Mesendoderm (in vitro differentiated cells): ENCODE measurements around the gene PEX10.

Experiments used
- DNase-seq: peaks from one replicate; pipeline ENCODE4 v3.0.0; 2013
- H2AK5ac ChIP-seq: 2 replicates; pipeline ENCODE4 v1.6.1; 2013; ENCODE audit warnings: low read length, inconsistent platforms
- H2BK120ac ChIP-seq: 2 replicates; pipeline ENCODE4 v1.6.1; 2013; ENCODE audit warnings: low read depth, mild to moderate bottlenecking, low read length, moderate library complexity, mixed read lengths
- H2BK15ac ChIP-seq: replicated peaks from 2 replicates; pipeline ENCODE4 v1.6.1; 2013; ENCODE audit warnings: low read depth, mild to moderate bottlenecking, moderate library complexity
- H2BK5ac ChIP-seq: 2 replicates; pipeline ENCODE4 v1.6.1; 2013; ENCODE audit warnings: low read length, inconsistent platforms
- H3K18ac ChIP-seq: 2 replicates; pipeline ENCODE4 v1.6.1; 2013; ENCODE audit warnings: mild to moderate bottlenecking, low read length, mixed read lengths
- H3K23ac ChIP-seq: one replicate; pipeline ENCODE4 v1.6.1; 2013; ENCODE audit warnings: low read length
- H3K27ac ChIP-seq: 2 replicates; pipeline ENCODE4 v1.5.1; 2013; ENCODE audit warnings: low read depth, mild to moderate bottlenecking, inconsistent platforms, low read length, moderate library complexity
- H3K27me3 ChIP-seq: 2 replicates; pipeline ENCODE4 v1.6.1; 2013; ENCODE audit warnings: low read length, control low read depth, mild to moderate bottlenecking, inconsistent platforms; ENCODE audit not compliant: insufficient read depth, poor library complexity
- H3K36me3 ChIP-seq: 2 replicates; pipeline ENCODE4 v1.6.1; 2013; ENCODE audit warnings: low read length, inconsistent platforms; ENCODE audit not compliant: control insufficient read depth, insufficient read depth
- H3K4ac ChIP-seq: one replicate; pipeline ENCODE4 v1.6.1; 2013; ENCODE audit warnings: low read depth, mild to moderate bottlenecking, low read length, moderate library complexity
- H3K4me1 ChIP-seq: 2 replicates; pipeline ENCODE4 v1.6.1; 2013; ENCODE audit warnings: low read depth, low read length, inconsistent platforms; ENCODE audit not compliant: control insufficient read depth
- H3K4me2 ChIP-seq: 2 replicates; pipeline ENCODE4 v1.6.1; 2013; ENCODE audit warnings: low read length
- H3K4me3 ChIP-seq: 2 replicates; pipeline ENCODE4 v1.5.1; 2013; ENCODE audit warnings: mild to moderate bottlenecking, low read length
- H3K56ac ChIP-seq: one replicate; pipeline ENCODE4 v1.6.1; 2013; ENCODE audit warnings: low read length
- H3K79me1 ChIP-seq: 2 replicates; pipeline ENCODE4 v1.6.1; 2013; ENCODE audit warnings: low read length, inconsistent platforms
- H3K79me2 ChIP-seq: 2 replicates; pipeline ENCODE4 v1.6.1; 2013; ENCODE audit warnings: mild to moderate bottlenecking, low read length; ENCODE audit not compliant: control insufficient read depth, insufficient read depth
- H3K9ac ChIP-seq: 2 replicates; pipeline ENCODE4 v1.6.1; 2013; ENCODE audit warnings: low read length, inconsistent platforms
- H4K5ac ChIP-seq: one replicate; pipeline ENCODE4 v1.6.1; 2013; ENCODE audit warnings: low read length
- H4K8ac ChIP-seq: one replicate; pipeline ENCODE4 v1.6.1; 2013; ENCODE audit warnings: low read depth, mild to moderate bottlenecking, control low read depth, low read length, moderate library complexity
- WGBS: extraction: QIAGEN DNeasy Blood & Tissue Kit; methylation state at CpG from one replicate; pipeline ENCODE4 v1.1.7; 2013; ENCODE audit warnings: low lambda C conversion rate, missing lambda C conversion rate; ENCODE audit not compliant: insufficient coverage; ENCODE audit errors: extremely low coverage; 5-methylcytosine and 5-hydroxymethylcytosine counted together

PEX10 gene

DNA sequence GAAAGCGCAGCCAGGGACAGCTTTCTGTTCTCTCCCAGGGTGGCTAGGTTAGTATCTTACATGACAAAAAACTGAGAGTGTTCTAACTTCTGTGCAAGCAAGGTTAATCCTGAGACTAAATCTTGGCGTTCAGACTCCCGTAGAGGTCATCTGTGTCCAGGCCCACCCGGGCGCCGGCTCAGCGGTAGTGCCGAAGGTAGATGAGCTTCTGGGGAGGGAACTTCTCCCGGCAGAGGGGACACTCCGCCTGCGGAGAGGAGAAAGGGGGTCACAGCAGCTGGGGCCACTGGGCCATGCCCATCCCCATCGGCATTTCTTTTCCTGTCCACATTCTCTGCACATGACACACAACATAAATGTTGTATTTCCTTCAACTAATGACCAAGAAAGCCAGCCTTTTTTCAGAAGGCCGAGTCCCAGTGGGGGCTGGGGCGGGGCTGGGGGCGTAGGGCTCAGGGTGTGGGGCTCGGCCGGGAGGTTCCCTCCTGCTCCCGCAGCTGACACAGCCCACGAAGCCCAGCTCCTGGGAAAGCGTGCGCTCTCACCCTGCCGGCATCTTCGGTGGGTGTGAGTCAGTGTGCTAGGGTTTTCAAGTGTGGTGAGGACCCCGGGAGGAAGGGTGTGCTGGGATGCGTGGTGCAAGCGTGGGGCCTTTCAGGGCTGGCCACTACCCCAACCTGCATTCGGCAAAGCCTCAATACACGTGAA, 6.6 kb downstream of the PEX10 start:
- H3K27me3 ChIP-seq = no peaks in the 10 kb centered on the region
- no peak overlapping the region for H2AK5ac ChIP-seq
- no peak overlapping the region for H3K56ac ChIP-seq
- H2BK15ac ChIP-seq = no peak overlapping the region
- H3K4ac ChIP-seq = no peak overlapping the region
- peaks cover 1% of the 10 kb centered on the region for H3K79me1 ChIP-seq
- H3K27ac ChIP-seq = no peak overlapping the region
- H3K4me3 ChIP-seq = no peak overlapping the region
- no peak overlapping the region for H3K9ac ChIP-seq
- no peak overlapping the region for H3K23ac ChIP-seq
- peaks cover 16% of the 10 kb centered on the region for H3K36me3 ChIP-seq
- no peak overlapping the region for H2BK5ac ChIP-seq
- no peak overlapping the region for H3K4me2 ChIP-seq
- no peak overlapping the region for H3K18ac ChIP-seq
- no peaks in the 10 kb centered on the region for H3K79me2 ChIP-seq
- H3K4me1 ChIP-seq = no peaks in the 10 kb centered on the region
- H4K5ac ChIP-seq = no peak overlapping the region
- no peak overlapping the region for H4K8ac ChIP-seq
- DNase-seq = no peak
- no CpG with 5 or more reads among the region's 28 CpGs for WGBS
- no peak overlapping the region for H2BK120ac ChIP-seq

DNA sequence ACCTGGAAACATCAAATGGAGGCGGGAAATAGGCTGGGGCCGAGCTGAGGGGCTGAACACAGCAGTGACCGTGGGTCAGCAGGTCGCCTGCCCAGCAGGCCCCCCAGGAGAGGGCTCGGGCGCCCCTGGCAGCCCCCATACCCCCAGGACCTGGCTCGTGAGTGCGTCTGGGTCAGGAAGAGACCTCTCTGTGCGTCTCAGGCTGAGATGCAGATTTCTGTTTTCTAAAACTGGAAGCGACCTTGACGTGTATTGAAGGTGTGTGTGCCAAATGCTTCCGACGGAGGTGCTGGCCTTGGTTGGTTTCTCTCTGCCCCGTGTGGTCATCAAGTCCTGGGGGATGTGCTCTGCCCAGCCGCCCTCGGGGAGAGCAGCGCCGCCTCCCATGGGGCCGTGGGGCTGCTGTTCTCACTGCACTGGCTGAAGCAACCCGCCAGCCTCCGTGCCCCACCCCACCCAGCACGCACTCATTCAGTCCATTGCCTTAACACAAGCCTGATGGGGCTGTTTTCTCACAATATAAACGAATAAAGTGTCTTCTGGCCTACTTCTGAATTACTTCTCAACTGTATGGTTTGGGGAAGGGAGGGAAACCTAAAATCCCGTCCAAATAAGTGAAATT, 7.4 kb downstream of the PEX10 start:
- Histone ChIP-seq H3K27ac (no peak overlapping the region), H3K4me3 (no peak overlapping the region), H4K8ac (no peak overlapping the region), H2BK5ac (no peak overlapping the region), H3K36me3 (peaks cover 19% of the 10 kb centered on the region), H2BK120ac (no peak overlapping the region), H3K79me2 (no peaks in the 10 kb centered on the region), H3K23ac (no peak overlapping the region), H3K4ac (no peak overlapping the region), H3K4me2 (no peak overlapping the region), H2BK15ac (no peak overlapping the region), H2AK5ac (no peak overlapping the region), H3K27me3 (no peaks in the 10 kb centered on the region), H3K9ac (no peak overlapping the region), H3K79me1 (peaks cover 1% of the 10 kb centered on the region), H3K4me1 (no peaks in the 10 kb centered on the region), H3K18ac (no peak overlapping the region), H4K5ac (no peak overlapping the region), H3K56ac (no peak overlapping the region)
- DNase-seq = no peak
- no CpG with 5 or more reads among the region's 24 CpGs for WGBS

GRCh38 chr1:2404142-2404889, 8.0 kb downstream of the PEX10 start:
- no peak overlapping the region for H3K56ac ChIP-seq
- no peak overlapping the region for H4K8ac ChIP-seq
- H4K5ac ChIP-seq = no peak overlapping the region
- no peak overlapping the region for H2BK15ac ChIP-seq
- no peak overlapping the region for H3K23ac ChIP-seq
- DNase-seq = no peak
- H3K27me3 ChIP-seq = no peaks in the 10 kb centered on the region
- H3K18ac ChIP-seq = no peak overlapping the region
- no peak overlapping the region for H3K4me3 ChIP-seq
- H3K27ac ChIP-seq = no peak overlapping the region
- H3K4me1 ChIP-seq = no peaks in the 10 kb centered on the region
- H2BK120ac ChIP-seq = no peak overlapping the region
- no peak overlapping the region for H3K4me2 ChIP-seq
- no peak overlapping the region for H2AK5ac ChIP-seq
- H3K79me1 ChIP-seq = peaks cover 1% of the 10 kb centered on the region
- H3K4ac ChIP-seq = no peak overlapping the region
- WGBS = no CpG with 5 or more reads among the region's 29 CpGs
- H3K36me3 ChIP-seq = peaks cover 23% of the 10 kb centered on the region
- H3K79me2 ChIP-seq = no peaks in the 10 kb centered on the region
- no peak overlapping the region for H2BK5ac ChIP-seq
- no peak overlapping the region for H3K9ac ChIP-seq

- Histone ChIP-seq H3K27ac (no peak overlapping the region), H3K9ac (no peak overlapping the region), H3K4me2 (no peak overlapping the region), H3K79me2 (no peaks in the 10 kb centered on the region), H3K56ac (no peak overlapping the region), H2BK15ac (no peak overlapping the region), H3K23ac (no peak overlapping the region), H4K8ac (no peak overlapping the region), H2AK5ac (no peak overlapping the region), H3K36me3 (peaks cover 27% of the 10 kb centered on the region), H3K18ac (no peak overlapping the region), H4K5ac (no peak overlapping the region), H3K4me1 (no peaks in the 10 kb centered on the region), H2BK120ac (no peak overlapping the region), H3K79me1 (peaks cover 1% of the 10 kb centered on the region), H3K4me3 (no peak overlapping the region), H3K27me3 (no peaks in the 10 kb centered on the region), H2BK5ac (no peak overlapping the region), H3K4ac (no peak overlapping the region)
- DNase-seq = no peak
- no CpG with 5 or more reads among the region's 19 CpGs for WGBS
Measured at GRCh38 chr1:2403273-2403672, 9.1 kb downstream of the PEX10 start.

GRCh38 chr1:2402420-2402819, 9.9 kb downstream of the PEX10 start:
- no peak overlapping the region for H2BK15ac ChIP-seq
- no peak for DNase-seq
- H3K27ac ChIP-seq = no peak overlapping the region
- H4K5ac ChIP-seq = no peak overlapping the region
- WGBS = no CpG with 5 or more reads among the region's 23 CpGs
- no peak overlapping the region for H3K9ac ChIP-seq
- H3K4me3 ChIP-seq = no peak overlapping the region
- H3K23ac ChIP-seq = no peak overlapping the region
- no peaks in the 10 kb centered on the region for H3K79me2 ChIP-seq
- H3K4ac ChIP-seq = no peak overlapping the region
- no peak overlapping the region for H3K56ac ChIP-seq
- H3K4me1 ChIP-seq = no peaks in the 10 kb centered on the region
- no peak overlapping the region for H3K18ac ChIP-seq
- H2BK120ac ChIP-seq = no peak overlapping the region
- H3K27me3 ChIP-seq = no peaks in the 10 kb centered on the region
- H2AK5ac ChIP-seq = no peak overlapping the region
- H3K79me1 ChIP-seq = peaks cover 1% of the 10 kb centered on the region
- H4K8ac ChIP-seq = no peak overlapping the region
- peaks cover 30% of the 10 kb centered on the region for H3K36me3 ChIP-seq
- no peak overlapping the region for H2BK5ac ChIP-seq
- no peak overlapping the region for H3K4me2 ChIP-seq
